8988T (cell line): ENCODE results near the gene TAF5L.
"Not testable (repeated sequence)": the region's sequence is repeated elsewhere in the genome, so short reads cannot be mapped to it uniquely, and the experiment has no call there.

Experiments used
- DNase-seq: peaks from one replicate; pipeline ENCODE4 v3.0.0; 2011

The TAF5L gene

DNA sequence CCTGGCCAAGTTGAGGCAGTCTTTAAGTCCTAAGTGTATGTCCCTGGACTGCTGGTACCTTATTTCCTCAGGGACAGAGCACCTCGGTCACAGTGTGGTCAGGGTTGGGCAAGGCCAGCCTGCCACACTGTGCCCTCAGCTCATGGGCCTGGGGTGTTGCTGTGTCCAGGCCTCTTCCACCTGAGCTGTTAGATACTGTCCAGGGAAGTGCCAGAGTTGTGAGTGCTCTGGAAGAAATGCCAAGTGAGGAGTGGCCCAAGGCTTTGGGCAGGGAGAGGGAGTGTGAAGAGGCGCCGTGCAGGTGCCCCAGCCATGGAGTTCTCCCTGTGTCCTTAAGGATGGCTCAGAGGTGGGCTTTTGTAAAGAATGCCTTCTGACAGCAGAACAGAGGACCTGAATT, 15.4 kb upstream of the TAF5L start:
- no peak for DNase-seq

DNA sequence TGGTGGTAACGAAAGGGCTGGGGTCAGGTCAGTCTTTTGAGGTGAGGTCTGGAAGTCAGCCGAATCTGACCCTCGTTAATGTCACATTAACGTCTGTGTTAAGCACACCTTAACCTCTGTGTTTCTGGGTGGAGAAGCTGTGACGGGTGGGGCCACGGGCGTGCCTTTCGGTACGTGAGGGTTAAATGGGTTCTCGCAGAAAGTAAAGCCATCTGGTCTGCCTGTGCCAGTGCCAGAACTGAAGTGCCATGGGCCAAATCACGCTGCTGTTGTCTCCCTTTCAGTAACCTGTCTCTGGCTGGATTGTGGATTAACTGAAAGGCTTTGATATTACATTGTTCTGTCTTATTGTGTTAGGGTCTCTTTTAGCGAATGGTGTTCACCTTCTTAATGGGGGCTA, 14.5 kb upstream of the TAF5L start:
- no peak for DNase-seq

DNA sequence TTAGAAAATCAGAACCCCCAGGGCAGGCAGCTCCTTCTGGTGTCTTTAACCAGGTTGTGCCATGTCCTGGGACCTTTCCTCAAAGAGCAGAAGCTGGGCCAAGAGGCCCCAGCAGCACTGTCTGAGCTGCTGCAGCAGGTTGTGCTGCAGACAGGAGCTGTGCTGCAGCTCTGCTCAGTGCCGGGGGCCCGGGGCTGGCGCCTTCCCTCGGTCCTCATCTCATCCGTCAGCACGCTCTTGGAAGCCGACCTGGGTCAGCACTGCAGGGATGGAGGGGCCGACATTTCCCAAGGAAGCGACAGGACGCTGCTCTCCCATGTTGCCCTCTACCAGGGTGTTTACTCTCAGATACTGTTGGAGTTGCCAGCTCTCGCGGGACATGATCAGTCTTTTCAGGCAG, 11.8 kb upstream of the TAF5L start:
- DNase-seq, result no peak

DNA sequence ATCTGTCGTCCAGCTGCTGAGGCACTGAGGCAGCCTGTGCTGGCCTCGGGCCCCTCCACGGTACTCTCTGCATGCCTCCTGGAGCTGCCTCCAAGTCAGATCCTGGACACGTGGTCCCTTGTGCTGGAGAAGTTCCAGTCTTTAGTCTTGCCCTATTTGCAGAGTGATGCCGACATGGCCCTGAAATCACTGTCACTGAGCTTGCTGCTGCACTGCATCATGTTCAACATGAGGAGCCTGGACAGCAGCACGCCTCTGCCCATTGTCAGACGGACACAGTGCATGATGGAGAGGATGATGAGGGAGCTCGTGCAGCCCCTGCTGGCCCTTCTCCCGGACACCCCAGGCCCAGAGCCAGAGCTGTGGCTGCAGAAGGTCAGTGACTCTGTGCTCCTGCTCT, 10.1 kb upstream of the TAF5L start:
- no peak for DNase-seq

DNA sequence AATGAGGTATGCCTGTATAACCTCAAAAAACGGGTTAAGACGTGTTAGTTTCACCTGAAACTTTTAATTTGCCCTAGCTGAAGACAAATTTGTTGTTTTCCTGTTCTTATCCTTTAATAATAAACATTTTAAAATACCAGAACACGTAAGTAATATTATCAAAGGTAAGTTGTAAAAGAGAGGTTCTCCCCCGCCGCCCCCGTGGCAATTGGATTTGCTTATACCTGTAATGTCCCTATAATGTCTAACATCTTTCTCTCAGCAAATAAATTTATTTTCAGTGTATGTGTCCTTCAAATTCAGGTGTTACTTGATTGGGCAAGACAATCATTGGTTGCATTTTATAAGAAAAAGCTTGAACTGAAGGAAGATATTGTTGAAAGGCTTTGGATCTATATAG, 6.0 kb upstream of the TAF5L start:
- no peak for DNase-seq

DNA sequence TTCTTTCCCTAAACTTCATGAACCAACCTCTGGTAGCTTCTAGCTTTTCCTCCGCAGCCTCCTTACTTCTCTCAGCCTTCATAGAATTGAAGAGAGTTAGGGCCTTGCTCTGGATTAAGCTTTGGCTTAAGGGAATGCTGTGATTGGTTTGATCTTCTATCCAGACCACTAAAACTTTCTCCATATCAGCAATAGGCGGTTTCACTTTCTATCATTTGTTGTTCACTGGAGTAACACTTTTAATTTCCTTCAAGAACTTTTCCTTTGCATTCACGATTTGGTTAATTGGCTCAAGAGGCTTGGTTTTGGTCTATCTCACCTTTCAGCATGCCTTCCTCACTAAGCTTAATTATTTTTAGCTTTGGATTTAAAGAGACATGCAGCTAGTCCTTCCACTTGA, 5.2 kb upstream of the TAF5L start:
- DNase-seq, result no peak

DNA sequence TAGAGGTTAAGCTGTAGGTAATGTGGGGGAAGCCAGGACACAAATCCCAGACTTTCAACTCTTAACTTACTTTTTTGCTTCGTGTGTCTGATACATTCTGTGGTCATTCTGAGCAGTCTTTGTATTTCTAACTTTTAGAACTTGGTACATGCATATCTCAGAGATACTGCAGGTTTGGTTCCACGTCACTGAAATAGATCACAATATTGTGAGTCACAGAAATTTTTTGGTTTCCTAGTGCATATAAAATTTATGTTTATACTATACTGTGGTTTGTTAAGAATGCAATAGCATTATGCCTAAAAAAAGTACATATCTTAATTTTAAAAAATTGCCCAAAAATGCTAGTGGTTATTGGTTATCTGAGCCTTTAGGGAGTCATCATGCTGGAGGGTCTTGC, 3.3 kb upstream of the TAF5L start:
- DNase-seq, result no peak

DNA sequence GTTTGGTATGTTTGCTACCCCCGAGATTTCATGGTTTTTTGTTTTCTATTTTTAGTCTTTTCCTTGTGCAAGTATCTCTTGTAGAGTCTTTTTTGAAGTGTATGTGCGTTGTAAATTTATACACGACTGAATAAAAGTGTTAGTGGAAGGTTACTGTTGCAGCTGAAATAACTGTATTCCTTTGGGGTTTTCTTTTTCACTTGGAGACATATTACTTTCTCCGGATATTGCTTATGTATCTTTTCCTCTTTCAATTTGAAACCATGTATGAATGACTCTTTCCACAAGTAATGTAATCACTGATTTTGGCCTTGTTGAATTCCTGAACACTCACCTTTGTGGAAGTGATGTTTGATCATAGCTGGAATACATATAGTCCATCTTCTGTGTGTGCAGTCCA, 1.1 kb upstream of the TAF5L start:
- no peak for DNase-seq

DNA sequence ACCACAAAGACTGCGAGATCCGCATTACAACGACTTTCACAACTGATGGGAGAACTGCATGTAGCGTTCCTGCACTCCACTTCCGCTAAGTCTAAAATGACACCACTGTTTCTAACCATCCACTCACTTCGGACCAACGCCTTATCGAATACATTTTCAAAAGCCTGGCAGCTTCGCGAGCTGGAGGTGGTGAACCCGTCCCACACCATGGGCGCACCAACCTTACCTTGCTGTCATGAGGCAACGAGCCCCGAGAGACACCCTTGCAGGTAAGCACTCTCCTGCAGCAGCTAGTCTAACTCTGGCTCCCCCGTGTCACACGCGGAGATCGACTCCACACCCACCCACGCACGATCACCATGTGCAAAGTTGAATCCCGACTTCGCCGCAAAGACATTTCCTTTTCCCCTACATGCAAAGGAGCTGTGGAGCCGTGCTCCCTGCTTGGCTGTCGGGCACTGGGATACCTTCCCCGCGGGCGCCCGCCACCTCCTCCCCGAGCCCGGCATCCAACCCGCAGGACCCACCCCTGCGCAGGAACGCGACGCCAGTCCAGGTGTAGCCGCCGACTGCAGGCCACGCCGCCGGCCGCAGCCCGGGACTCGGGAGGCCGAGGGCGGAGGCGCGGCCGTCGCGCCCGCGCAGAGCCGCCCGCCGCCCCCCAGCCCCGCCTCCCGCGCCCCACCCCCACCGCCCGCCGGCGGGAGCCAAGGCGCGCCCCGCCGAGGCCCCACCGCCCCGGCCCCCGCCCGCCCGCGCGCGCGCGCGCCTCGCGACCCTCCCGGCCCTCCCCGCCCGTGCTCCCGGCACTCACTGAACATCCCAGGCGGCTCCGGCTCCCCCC, 629 bp downstream of the TAF5L start:
- peak; percentile 78 for DNase-seq

DNA sequence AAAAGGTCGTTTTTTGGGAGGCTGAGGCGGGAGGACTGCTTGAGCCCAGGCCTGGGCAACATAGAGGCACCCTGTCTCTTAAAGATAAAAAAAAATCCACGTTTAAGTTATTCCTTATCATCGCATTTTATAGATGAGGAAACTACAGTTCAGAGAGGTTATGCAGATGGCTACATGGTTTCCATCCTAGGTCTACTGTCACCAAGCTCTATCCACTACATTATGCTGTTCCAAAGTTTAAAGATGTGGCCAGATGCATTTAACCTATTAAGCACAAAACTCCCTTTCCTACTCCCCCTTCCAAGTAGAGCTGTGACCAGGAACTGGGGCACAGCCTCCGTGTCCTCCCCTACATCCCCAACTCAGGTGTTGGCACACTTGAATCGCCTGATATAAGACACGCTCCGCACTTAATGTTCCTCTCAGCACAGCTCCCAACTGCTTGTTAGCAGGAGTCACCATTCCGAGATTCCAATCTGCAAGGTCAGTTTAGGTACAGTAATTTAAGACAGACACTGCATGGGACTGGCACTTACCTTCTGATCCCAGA, 1.3 kb downstream of the TAF5L start:
- no peak for DNase-seq

DNA sequence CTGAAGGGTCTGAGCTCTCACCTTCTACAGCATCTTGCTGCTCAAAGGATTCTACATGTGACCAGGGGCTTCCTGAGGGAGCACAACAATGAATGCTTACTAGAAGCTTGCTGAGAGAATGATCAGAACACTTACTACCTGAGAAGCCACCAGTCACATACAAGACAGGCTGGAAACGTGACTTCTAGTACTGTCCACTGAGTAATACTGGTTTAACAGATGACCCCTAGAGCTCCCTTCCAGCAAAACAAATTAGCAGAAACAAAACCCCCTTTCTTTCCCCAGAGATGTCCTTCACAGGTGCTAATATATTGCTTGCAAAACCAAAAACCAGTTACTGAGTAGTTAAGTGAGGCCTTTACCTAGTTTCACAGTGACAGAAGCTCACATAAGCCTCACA, 2.1 kb downstream of the TAF5L start:
- DNase-seq, result no peak

DNA sequence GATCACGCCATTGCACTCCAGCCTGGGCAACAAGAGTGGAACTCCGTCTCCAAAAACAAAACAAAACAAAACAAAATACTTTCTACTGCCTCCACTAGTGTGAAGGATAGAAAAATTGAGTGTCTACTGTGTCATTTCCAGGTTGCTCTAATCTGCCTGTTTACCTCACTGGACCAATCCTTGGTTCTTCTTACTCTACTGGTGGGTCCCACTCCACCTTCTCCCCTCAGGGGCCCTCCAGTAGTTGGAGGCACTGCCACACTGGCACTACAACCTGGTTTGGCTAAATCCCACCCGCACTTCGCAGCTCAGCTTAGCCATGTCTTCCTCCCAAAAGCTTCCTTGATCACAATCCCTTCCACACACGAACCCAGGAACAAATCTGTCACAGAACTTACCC, 2.7 kb downstream of the TAF5L start:
- no peak for DNase-seq

DNA sequence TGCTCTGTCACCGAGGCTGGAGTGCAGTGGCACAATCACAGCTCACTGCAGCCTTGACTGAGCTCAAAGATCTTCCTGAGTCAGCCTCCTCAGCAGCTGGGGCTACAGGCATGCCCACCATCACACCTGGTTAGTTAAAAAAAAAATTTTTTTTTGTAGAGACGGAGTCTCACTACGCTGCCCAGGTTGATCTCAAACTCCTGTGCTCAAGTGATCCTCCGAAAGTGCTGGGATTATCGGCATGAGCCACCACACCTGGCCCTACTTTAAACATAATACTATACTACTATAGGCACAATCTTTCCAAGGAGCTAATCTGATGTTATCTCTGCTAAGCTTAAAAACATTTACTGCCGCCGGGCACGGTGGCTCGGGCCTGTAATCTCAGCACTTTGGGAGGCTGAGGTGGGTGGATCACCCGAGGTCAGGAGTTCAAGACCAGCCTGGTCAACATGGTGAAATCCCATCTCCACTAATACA, 3.2 kb downstream of the TAF5L start:
- not testable (repeated sequence) for DNase-seq

DNA sequence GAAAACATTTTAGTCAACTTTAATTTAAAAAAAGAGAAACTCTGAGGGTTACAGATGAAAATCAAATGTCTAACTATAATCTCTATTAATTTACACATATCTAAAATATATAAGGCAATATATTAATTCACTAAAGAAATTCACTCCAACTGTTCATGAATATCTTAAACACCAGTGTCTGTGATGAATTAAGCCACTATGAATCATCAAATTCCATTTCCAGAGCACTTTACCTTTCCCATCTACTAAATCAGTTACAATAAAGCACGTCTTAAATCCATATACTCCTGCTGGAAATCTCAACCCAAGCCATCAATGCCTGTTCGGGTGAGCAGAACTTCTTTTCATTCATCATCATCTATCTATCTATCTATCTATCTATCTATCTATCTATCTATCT, 4.3 kb downstream of the TAF5L start:
- no peak for DNase-seq

DNA sequence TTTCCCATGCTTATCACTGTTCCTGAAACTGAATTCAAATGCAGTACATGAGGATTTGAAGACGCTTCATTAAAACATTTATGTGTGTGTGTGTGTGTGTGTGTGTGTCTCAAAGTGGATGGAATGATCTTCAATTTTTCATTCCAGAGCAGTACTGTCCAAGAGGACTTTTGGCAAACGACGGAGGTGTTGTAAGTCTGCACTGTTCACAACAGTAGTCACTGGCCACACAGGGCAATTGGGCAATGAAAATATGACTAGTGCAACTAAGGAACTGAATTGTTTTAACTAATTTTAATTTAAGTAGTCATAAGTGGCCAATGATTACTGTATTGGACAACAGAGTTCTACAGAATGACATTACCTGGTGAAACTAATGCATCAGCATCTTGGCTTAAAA, 5.0 kb downstream of the TAF5L start:
- DNase-seq, result no peak

DNA sequence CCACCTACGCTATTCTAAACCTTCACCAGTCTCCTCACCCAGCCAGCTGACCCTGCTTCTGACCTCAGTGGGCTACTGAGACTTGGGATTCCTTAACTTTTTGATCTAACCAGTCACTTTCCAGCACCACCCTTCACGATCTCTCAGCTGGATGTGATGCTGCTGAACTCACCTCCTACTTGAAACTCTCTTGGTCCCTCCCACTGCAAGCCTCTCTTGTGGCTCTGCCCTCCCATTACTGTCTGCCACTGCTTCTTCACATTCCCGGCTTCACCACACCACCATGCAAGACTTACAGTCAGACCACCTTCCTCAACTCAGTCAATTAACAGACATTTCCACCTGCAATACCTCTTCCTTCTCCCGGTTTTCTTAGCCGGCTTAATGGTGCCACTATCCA, 6.3 kb downstream of the TAF5L start:
- DNase-seq, result no peak

DNA sequence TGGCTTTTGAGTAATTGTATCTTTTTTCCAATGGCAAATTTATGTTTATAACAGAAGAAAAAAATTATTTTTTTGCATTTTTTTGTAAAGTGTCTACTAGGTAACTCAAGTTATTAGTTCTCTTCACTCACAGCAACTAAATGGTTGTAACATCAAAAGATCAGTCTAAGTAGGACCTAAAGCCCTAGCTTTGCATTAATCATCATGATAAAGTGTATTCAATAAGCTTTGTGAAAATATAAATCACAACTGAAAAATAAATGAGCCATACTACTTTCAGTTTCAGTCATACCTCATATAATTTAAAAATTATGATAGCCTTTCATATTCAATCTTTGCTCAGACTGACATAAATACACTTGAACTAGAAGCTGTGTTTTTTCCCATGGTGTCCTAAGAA, 6.9 kb downstream of the TAF5L start:
- DNase-seq, result no peak

DNA sequence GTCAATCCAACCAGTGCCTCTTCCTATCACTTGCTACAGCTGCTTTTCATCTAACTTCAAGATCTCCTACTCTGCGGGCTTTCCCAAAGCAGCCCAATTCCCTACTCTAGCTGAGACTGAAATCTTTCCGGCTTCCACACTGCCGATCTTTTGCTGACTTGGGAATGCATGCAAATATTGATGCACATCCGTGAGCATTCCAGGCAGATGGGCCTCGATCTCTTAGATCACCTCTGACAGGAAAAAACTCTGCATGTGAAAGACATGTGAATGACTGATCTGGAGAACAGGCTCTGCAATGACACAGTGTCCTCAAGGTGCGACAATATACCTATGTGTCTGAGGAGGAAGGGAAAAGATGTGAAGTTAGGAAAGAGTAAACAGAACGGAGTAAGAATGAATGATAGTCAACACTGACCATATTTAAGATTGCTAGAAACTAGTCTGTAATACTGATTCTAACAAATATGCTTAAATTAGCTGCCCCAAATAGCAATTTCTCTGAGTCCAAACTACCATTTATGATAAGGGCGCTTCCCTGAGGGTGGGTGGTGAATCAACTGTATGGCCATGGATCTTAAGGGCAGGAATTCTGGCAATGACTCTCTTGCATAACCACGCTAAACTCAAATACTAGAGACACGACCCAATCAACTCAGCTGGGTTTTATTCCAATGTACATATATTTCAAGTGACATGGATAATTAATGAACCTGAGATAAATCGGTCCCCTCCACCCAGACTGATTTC, 8.4 kb downstream of the TAF5L start:
- DNase-seq, result no peak

DNA sequence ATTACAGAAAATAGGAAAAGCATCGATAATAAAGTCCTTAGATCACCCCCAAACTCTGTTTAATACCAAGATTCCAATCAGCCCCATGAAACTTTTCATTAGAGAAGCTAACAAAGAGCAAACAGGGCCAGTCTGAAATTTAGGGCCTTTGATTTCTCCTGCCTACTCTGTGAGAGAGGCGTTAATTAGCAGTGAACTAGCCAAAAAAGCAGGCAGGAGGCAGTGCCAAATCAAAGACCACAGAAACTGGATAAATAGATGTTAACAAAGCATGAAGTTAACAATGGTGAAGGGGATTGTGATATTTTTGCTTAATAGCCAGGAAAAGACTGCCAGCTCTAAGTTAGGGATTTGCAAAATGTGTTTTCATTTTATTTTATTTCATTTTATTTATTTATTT, 11.2 kb downstream of the TAF5L start:
- DNase-seq, result no peak

DNA sequence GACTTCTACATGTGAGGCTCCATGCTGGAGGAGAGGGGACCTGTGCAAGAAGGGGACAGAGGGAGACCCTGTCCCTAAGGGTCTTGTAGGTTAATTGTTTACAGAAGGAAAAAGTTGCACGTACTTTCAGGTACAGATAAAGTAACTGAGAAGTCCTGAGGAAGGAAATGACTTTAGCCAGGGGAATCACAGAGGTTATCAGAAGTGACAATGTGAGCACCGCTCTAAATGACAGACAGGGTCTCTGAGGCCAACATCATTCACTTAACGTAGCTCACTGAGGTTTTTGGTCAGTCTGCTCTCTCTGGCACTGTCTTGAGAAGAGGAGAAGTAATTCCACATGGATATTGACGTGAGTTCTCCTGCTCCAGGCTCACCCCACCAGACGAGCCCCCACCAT, 12.0 kb downstream of the TAF5L start:
- no peak for DNase-seq

DNA sequence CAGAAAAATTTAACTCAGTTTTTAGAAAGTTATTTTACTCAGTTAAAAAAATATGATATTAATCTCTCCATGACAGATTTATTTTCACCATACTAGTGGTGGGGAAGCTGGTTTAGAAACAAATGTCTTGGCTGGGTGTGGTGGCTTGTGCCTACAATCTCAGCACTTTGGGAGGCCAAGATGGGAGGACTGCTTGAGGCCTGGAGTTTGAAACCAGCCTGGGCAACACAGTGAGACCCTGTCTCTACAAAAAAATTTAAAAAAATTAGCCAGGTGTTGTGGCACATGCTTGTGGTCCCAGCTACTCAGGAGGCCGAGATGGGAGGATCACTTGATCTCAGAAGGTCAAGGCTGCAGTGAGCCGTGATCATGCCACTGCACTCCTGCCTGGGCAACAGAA, 17.3 kb downstream of the TAF5L start:
- DNase-seq, result no peak

DNA sequence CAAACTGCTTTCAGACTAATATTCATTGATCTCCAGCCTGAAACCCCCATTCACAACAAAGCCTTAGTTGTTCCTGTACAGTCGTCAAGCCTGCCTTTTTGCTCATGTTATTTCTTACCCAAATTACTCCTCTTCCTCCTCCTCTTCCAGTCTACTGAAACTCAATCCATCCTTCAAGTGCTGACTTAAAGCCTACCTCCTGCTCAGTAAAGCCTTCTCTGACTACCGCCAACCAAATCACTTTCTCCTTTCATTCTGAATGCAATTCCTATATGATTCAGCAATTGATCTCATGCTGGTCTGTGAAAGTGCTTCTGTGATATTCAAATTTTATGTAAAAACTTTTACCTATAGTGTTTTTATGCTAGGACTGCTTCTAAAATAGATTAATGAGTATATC, 18.6 kb downstream of the TAF5L start:
- DNase-seq, result no peak

DNA sequence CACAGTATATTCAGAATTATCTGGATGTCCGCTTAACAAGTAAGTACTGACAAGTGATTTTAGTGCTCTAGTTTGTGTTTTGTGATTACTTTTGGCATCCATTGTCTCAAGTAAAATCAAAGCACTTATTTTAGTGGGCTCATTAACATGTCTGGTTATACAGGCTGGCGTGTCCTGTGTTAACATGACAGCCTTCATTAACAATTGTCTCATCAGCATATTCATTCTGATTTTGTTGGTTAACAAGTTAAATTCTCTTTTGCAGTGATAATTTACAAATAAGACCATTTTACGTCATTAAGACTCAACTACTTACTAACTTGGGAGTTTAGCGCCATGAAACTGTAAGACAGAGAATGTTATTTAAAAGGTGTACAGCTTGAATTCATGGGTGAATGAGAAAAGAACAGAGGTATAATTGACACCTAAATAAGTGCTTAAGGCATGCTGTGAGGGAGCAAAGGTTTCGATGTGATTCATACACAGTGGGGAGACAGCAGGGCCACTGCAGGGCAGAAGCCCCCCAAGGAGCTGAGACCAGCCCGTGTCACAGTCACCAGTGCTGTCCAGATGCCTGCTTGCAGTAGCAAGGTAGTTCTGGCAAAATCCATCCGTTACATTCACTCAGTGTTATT, 22.4 kb downstream of the TAF5L start:
- no peak for DNase-seq

DNA sequence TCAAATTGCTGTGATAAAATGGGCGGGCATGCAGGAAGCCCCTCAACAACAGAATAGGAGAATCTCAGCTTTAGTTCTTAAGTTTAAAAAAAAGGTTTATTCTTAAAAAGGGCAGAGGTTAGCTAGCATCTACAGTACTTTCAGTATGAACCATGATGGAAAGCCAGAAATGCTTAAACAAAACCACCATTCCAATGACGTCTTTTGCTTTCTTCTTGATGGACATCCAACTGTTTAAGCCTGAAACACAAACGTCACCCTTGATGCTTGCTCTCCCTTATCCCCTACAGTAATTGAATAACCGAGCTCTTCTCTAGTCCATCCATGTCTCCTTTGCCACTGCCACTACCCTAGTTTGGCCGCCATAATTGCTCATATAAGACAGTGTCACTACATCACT, 25.7 kb downstream of the TAF5L start:
- no peak for DNase-seq
